Natural killer cell (primary cell): ENCODE measurements around the gene PCYT1B. TPM values are rescaled to one million over a fixed set of nuclear protein-coding genes. Genes with fewer than 3 reads are reported as not detected.

Experiments used
- ATAC-seq, 3 donors: fragments of 150-1000 bp in 2 of 3; fragments of 200-7000 bp in 1 of 3; cut with Tn5 transposase; 1 replicate in 1 of 3; 2 replicates in 2 of 3; pipeline ENCODE4 v1.10.0; 2021; ENCODE audit warnings: mild to moderate bottlenecking in 2 of 3, moderate library complexity in 2 of 3
- DNase-seq, 2 donors: peaks; one replicate each; pipeline versions ENCODE4 v3.0.0 to v3.0.0-alpha.2; 2013 to 2021; ENCODE audit warnings: mixed read lengths in 1 of 2
- H3K27ac ChIP-seq: one replicate; pipeline ENCODE4 v1.5.1; 2013; ENCODE audit warnings: mild to moderate bottlenecking, low read length
- H3K27me3 ChIP-seq: one replicate; pipeline ENCODE4 v1.6.1; 2013; ENCODE audit warnings: low read length; ENCODE audit not compliant: control insufficient read depth, insufficient read depth
- H3K36me3 ChIP-seq: one replicate; pipeline ENCODE4 v1.6.1; 2013; ENCODE audit warnings: low read length; ENCODE audit not compliant: control insufficient read depth, insufficient read depth
- H3K4me1 ChIP-seq: one replicate; pipeline ENCODE4 v1.6.1; 2013; ENCODE audit warnings: low read length; ENCODE audit not compliant: control insufficient read depth, insufficient read depth
- H3K4me3 ChIP-seq: one replicate; pipeline ENCODE4 v1.5.1; 2013; ENCODE audit warnings: low read length
- H3K9me3 ChIP-seq: one replicate; pipeline ENCODE4 v1.6.1; 2013; ENCODE audit warnings: low read length; ENCODE audit not compliant: control insufficient read depth, insufficient read depth
- H3K27ac Mint-ChIP-seq, 2 donors: one replicate each; pipeline ENCODE4 v1.8.0; 2022; ENCODE audit warnings: mild to moderate bottlenecking in 2 of 2, mixed read lengths in 2 of 2, moderate library complexity in 1 of 2
- H3K27me3 Mint-ChIP-seq, 2 donors: one replicate each; pipeline ENCODE4 v1.8.0; 2022; ENCODE audit warnings: low read depth in 2 of 2, mixed read lengths in 2 of 2
- H3K36me3 Mint-ChIP-seq: one replicate; pipeline ENCODE4 v1.8.0; 2022; ENCODE audit warnings: mixed read lengths
- H3K4me1 Mint-ChIP-seq, 2 donors: one replicate each; pipeline ENCODE4 v1.8.0; 2022; ENCODE audit warnings: mixed read lengths in 2 of 2
- H3K4me3 Mint-ChIP-seq: one replicate; pipeline ENCODE4 v1.8.0; 2022; ENCODE audit warnings: mild to moderate bottlenecking, moderate library complexity, mixed read lengths
- H3K9me3 Mint-ChIP-seq, 2 donors: one replicate each; pipeline ENCODE4 v1.8.0; 2022; ENCODE audit warnings: mixed read lengths in 2 of 2
- CTCF ChIP-seq: fragments of 200-600 bp; IDR thresholded peaks from one replicate; pipeline ENCODE4 v1.8.0; 2022; ENCODE audit warnings: antibody characterized with exemption
- WGBS: methylation state at CpG from one replicate; pipeline ENCODE4 v1.1.7; 2013; ENCODE audit warnings: missing lambda C conversion rate; ENCODE audit not compliant: insufficient coverage; 5-methylcytosine and 5-hydroxymethylcytosine counted together
- intact Hi-C: fragments of 100-400 bp; cut with micrococcal nuclease; formaldehyde crosslinking; loops from one replicate; pipeline ENCODE4 v1.14.2; 2022
- total RNA-seq, 4 donors: library from RNA; stranded (reverse); fragments of 120-200 nt in 1 of 4; gene quantifications; one replicate each; pipeline versions ENCODE4 v1.2.3 to v1.2.4, GENCODE V29; 2013 to 2022

PCYT1B gene
- total RNA-seq, 3 donors from 2014 or later (not counting 1 experiment from before 2014, with no cell fraction given), result 0.41 to 0.48 (median 0.42) TPM

- Histone ChIP-seq H3K27me3 (no peaks in the 10 kb centered on the region), H3K9me3 (no peaks in the 10 kb centered on the region), H3K27ac (no peak overlapping the region), H3K4me1 (no peaks in the 10 kb centered on the region), H3K4me3 (no peak overlapping the region), H3K36me3 (peaks cover 16% of the 10 kb centered on the region)
- TF ChIP-seq CTCF, result no peak
- DNase-seq, result no peak
- peak overlapping the region in 1 of 2 donors; percentile 48 for H3K27ac Mint-ChIP-seq
- intact Hi-C loops, result no loop called here
- no peaks in the 10 kb centered on the region for H3K36me3 Mint-ChIP-seq
- H3K4me1 Mint-ChIP-seq, result no peaks in the 10 kb centered on the region
- H3K4me3 Mint-ChIP-seq, result no peak overlapping the region
- ATAC-seq, result no peak
- no peaks in the 10 kb centered on the region for H3K27me3 Mint-ChIP-seq
- WGBS, result 100% methylated on average over 1 of the region's 2 CpGs
- no peaks in the 10 kb centered on the region for H3K9me3 Mint-ChIP-seq
These were observed 121.7 kb downstream of the PCYT1B start for GRCh38 chrX:24525455-24525854.

GRCh38 chrX:24520472-24520871 lies 126.7 kb downstream of the PCYT1B start:
- H3K27ac Mint-ChIP-seq, result no peak overlapping the region

GRCh38 chrX:24515447-24515846 lies 131.7 kb downstream of the PCYT1B start:
- H3K4me3 Mint-ChIP-seq, result no peak overlapping the region
- peaks cover 4% of the 10 kb centered on the region for H3K36me3 ChIP-seq
- 75% methylated on average over 2 of the region's 4 CpGs for WGBS
- ATAC-seq, result no peak
- peaks cover 0 to 6% of the 10 kb centered on the region in 2 donors for H3K4me1 Mint-ChIP-seq
- H3K4me1 ChIP-seq, result no peaks in the 10 kb centered on the region
- no peaks in the 10 kb centered on the region for H3K9me3 Mint-ChIP-seq
- intact Hi-C loops, result no loop called here
- H3K36me3 Mint-ChIP-seq, result no peaks in the 10 kb centered on the region
- H3K27ac Mint-ChIP-seq, result no peak overlapping the region
- no peak for TF ChIP-seq CTCF
- no peaks in the 10 kb centered on the region for H3K9me3 ChIP-seq
- H3K27ac ChIP-seq, result no peak overlapping the region
- H3K4me3 ChIP-seq, result no peak overlapping the region
- H3K27me3 ChIP-seq, result no peaks in the 10 kb centered on the region
- H3K27me3 Mint-ChIP-seq, result no peaks in the 10 kb centered on the region
- DNase-seq, result no peak

More at GRCh38 chrX:24520472-24520871, 126.7 kb downstream of the PCYT1B start:
- H3K9me3 ChIP-seq, result no peaks in the 10 kb centered on the region
- H3K4me3 ChIP-seq, result no peak overlapping the region
- H3K27me3 ChIP-seq, result no peaks in the 10 kb centered on the region
- no CpG with 5 or more reads among the region's 2 CpGs for WGBS
- intact Hi-C loops, result no loop called here
- peaks cover 4% of the 10 kb centered on the region for H3K36me3 ChIP-seq
- no peak for ATAC-seq
- H3K27ac ChIP-seq, result no peak overlapping the region
- Mint-ChIP-seq H3K27me3 (no peaks in the 10 kb centered on the region), H3K9me3 (no peaks in the 10 kb centered on the region), H3K4me3 (no peak overlapping the region), H3K36me3 (no peaks in the 10 kb centered on the region), H3K4me1 (peaks cover 0 to under 1% of the 10 kb centered on the region in 2 donors)
- DNase-seq, result no peak
- H3K4me1 ChIP-seq, result no peaks in the 10 kb centered on the region
- no peak for TF ChIP-seq CTCF

GRCh38 chrX:24513416-24513815 lies 133.7 kb downstream of the PCYT1B start:
- H3K4me1 ChIP-seq, result no peaks in the 10 kb centered on the region
- Mint-ChIP-seq H3K4me3 (no peak overlapping the region), H3K27me3 (no peaks in the 10 kb centered on the region), H3K36me3 (no peaks in the 10 kb centered on the region), H3K9me3 (no peaks in the 10 kb centered on the region), H3K4me1 (peaks cover 0 to 6% of the 10 kb centered on the region in 2 donors), H3K27ac (no peak overlapping the region)
- no peak overlapping the region for H3K27ac ChIP-seq
- ATAC-seq (no peak), DNase-seq (no peak)
- no peak for TF ChIP-seq CTCF
- H3K27me3 ChIP-seq, result no peaks in the 10 kb centered on the region
- no peak overlapping the region for H3K4me3 ChIP-seq
- no peaks in the 10 kb centered on the region for H3K9me3 ChIP-seq
- H3K36me3 ChIP-seq, result peaks cover 3% of the 10 kb centered on the region
- intact Hi-C loops, result no loop called here
- 55% methylated on average over 4 of the region's 5 CpGs for WGBS
